Large intestine (tissue), 3 donors: ENCODE results near the gene TRIM17. TPM values are rescaled to one million over a fixed set of nuclear protein-coding genes. Genes with fewer than 3 reads are reported as not detected.
A peak's percentile ranks its signal among the peaks of the same experiment; 100 is the strongest.

Source experiments
- DNase-seq, 2 donors: peaks; one replicate each; pipeline versions ENCODE4 v3.0.0 to v3.0.0-alpha.2; 2013
- H3K27ac ChIP-seq: one replicate; pipeline ENCODE4 v1.5.1; 2013; ENCODE audit warnings: low read length
- H3K27me3 ChIP-seq: 2 replicates; pipeline ENCODE4 v1.6.1; 2013; ENCODE audit warnings: low read length; ENCODE audit not compliant: control insufficient read depth, insufficient read depth
- H3K36me3 ChIP-seq: 2 replicates; pipeline ENCODE4 v1.6.1; 2013; ENCODE audit warnings: low read length; ENCODE audit not compliant: control insufficient read depth, insufficient read depth
- H3K4me1 ChIP-seq: one replicate; pipeline ENCODE4 v1.6.1; 2013; ENCODE audit warnings: low read length; ENCODE audit not compliant: control insufficient read depth, insufficient read depth
- H3K4me3 ChIP-seq: one replicate; pipeline ENCODE4 v1.5.1; 2013; ENCODE audit warnings: low read length
- H3K9me3 ChIP-seq: one replicate; pipeline ENCODE4 v1.6.1; 2013; ENCODE audit warnings: mild to moderate bottlenecking, low read depth, low read length, moderate library complexity; ENCODE audit not compliant: control insufficient read depth
- WGBS: methylation state at CpG from one replicate; pipeline ENCODE4 v1.1.5; 2013; ENCODE audit warnings: low lambda C conversion rate; ENCODE audit not compliant: insufficient coverage; 5-methylcytosine and 5-hydroxymethylcytosine counted together
- polyA plus RNA-seq: library from polyadenylated mRNA; unstranded; fragments of 120-200 nt; gene quantifications from one replicate; pipeline ENCODE4 v1.2.1, GENCODE V29; 2013

Gene TRIM17
- polyA plus RNA-seq, 1 donor, result 1.3 TPM

GRCh38 chr1:228408869-228409805 lies 7.5 kb downstream of the TRIM17 start:
- no peaks in the 10 kb centered on the region for H3K9me3 ChIP-seq
- H3K27ac ChIP-seq, result no peak overlapping the region
- no peak overlapping the region for H3K4me3 ChIP-seq
- H3K4me1 ChIP-seq, result peaks cover 12% of the 10 kb centered on the region
- no CpG with 5 or more reads among the region's 19 CpGs for WGBS
- no peaks in the 10 kb centered on the region for H3K27me3 ChIP-seq
- DNase-seq, result peak in 1 of 2 donors; percentile 21
- peaks cover 2% of the 10 kb centered on the region for H3K36me3 ChIP-seq

- no peak for DNase-seq
- Histone ChIP-seq H3K4me3 (no peak overlapping the region), H3K9me3 (no peaks in the 10 kb centered on the region), H3K36me3 (peaks cover 3% of the 10 kb centered on the region), H3K27ac (no peak overlapping the region), H3K27me3 (no peaks in the 10 kb centered on the region), H3K4me1 (peaks cover 12% of the 10 kb centered on the region)
- no CpG with 5 or more reads among the region's 27 CpGs for WGBS
Observed at GRCh38 chr1:228408041-228408868, 8.4 kb downstream of the TRIM17 start.

- Histone ChIP-seq H3K9me3 (no peaks in the 10 kb centered on the region), H3K27ac (no peak overlapping the region), H3K27me3 (no peaks in the 10 kb centered on the region), H3K4me1 (peaks cover 12% of the 10 kb centered on the region), H3K36me3 (peaks cover 12% of the 10 kb centered on the region), H3K4me3 (peak overlapping the region; percentile 74)
- WGBS, result no CpG with 5 or more reads among the region's 29 CpGs
- no peak for DNase-seq
Observed at GRCh38 chr1:228407106-228408040, 9.3 kb downstream of the TRIM17 start.

GRCh38 chr1:228405979-228406228 lies 10.8 kb downstream of the TRIM17 start:
- WGBS, result no CpG with 5 or more reads among the region's 21 CpGs
- no peaks in the 10 kb centered on the region for H3K27me3 ChIP-seq
- no peak overlapping the region for H3K27ac ChIP-seq
- H3K4me1 ChIP-seq, result peaks cover 12% of the 10 kb centered on the region
- H3K9me3 ChIP-seq, result no peaks in the 10 kb centered on the region
- H3K36me3 ChIP-seq, result peaks cover 14% of the 10 kb centered on the region
- peak overlapping the region; percentile 74 for H3K4me3 ChIP-seq
- DNase-seq, result no peak

- H3K4me1 ChIP-seq, result peaks cover 12% of the 10 kb centered on the region
- H3K36me3 ChIP-seq, result peaks cover 17% of the 10 kb centered on the region
- no peaks in the 10 kb centered on the region for H3K27me3 ChIP-seq
- no peak overlapping the region for H3K27ac ChIP-seq
- H3K4me3 ChIP-seq, result peak overlapping the region; percentile 74
- no peaks in the 10 kb centered on the region for H3K9me3 ChIP-seq
- no CpG with 5 or more reads among the region's 11 CpGs for WGBS
- DNase-seq, result no peak
Observed at GRCh38 chr1:228405200-228405978, 11.3 kb downstream of the TRIM17 start.

GRCh38 chr1:228404107-228404720 lies 12.4 kb downstream of the TRIM17 start:
- no peak for DNase-seq
- H3K4me1 ChIP-seq, result peaks cover 12% of the 10 kb centered on the region

GRCh38 chr1:228403231-228403631 lies 13.4 kb downstream of the TRIM17 start:
- H3K4me1 ChIP-seq, result peaks cover 12% of the 10 kb centered on the region
- H3K9me3 ChIP-seq, result no peaks in the 10 kb centered on the region
- no peak for DNase-seq
- H3K36me3 ChIP-seq, result peaks cover 33% of the 10 kb centered on the region
- no peak overlapping the region for H3K4me3 ChIP-seq
- 100% methylated on average over 1 of the region's 9 CpGs for WGBS
- H3K27me3 ChIP-seq, result no peaks in the 10 kb centered on the region
- H3K27ac ChIP-seq, result no peak overlapping the region

More at GRCh38 chr1:228404107-228404720, 12.4 kb downstream of the TRIM17 start:
- Histone ChIP-seq H3K9me3 (no peaks in the 10 kb centered on the region), H3K27ac (no peak overlapping the region), H3K4me3 (no peak overlapping the region), H3K27me3 (no peaks in the 10 kb centered on the region), H3K36me3 (peaks cover 24% of the 10 kb centered on the region)
- no CpG with 5 or more reads among the region's 3 CpGs for WGBS

GRCh38 chr1:228402641-228403025 lies 14.0 kb downstream of the TRIM17 start:
- no peak for DNase-seq
- WGBS, result no CpG with 5 or more reads among the region's 5 CpGs
- Histone ChIP-seq H3K4me3 (no peak overlapping the region), H3K36me3 (peaks cover 39% of the 10 kb centered on the region), H3K9me3 (no peaks in the 10 kb centered on the region), H3K27ac (no peak overlapping the region), H3K27me3 (no peaks in the 10 kb centered on the region), H3K4me1 (peaks cover 12% of the 10 kb centered on the region)
